Lung (tissue), 12 donors: Measurements from ENCODE around the gene SKAP2. TPM values are rescaled to one million over a fixed set of nuclear protein-coding genes. Genes with fewer than 3 reads are reported as not detected.

Source experiments
- ATAC-seq: fragments of 200-7000 bp; cut with Tn5 transposase; one replicate; pipeline ENCODE4 v1.9.1; 2020; ENCODE audit warnings: moderate number of reproducible peaks; ENCODE audit not compliant: insufficient read depth, low FRiP score
- DNase-seq, 3 donors: peaks; one replicate each; pipeline ENCODE4 v3.0.0-alpha.2; 2013 to 2017
- H3K27ac ChIP-seq, 2 donors: one replicate each; pipeline ENCODE4 v1.5.1; 2013; ENCODE audit warnings: mild to moderate bottlenecking in 2 of 2, moderate library complexity in 2 of 2, control low read depth in 1 of 2, inconsistent platforms in 1 of 2, low read depth in 1 of 2, low read length in 1 of 2
- H3K27me3 ChIP-seq, 3 donors: one replicate each; pipeline ENCODE4 v1.5.1; 2013; ENCODE audit warnings: low read length in 2 of 3; ENCODE audit not compliant: control insufficient read depth in 3 of 3, insufficient read depth in 3 of 3
- H3K36me3 ChIP-seq, 4 donors: one replicate each; pipeline ENCODE4 v1.5.1; 2013; ENCODE audit warnings: low read length in 4 of 4, mild to moderate bottlenecking in 1 of 4, moderate library complexity in 1 of 4; ENCODE audit not compliant: control insufficient read depth in 4 of 4, insufficient read depth in 4 of 4
- H3K4me1 ChIP-seq, 5 donors: one replicate each; pipeline ENCODE4 v1.5.1; 2013; ENCODE audit warnings: low read length in 5 of 5, mild to moderate bottlenecking in 2 of 5, moderate library complexity in 1 of 5; ENCODE audit not compliant: control insufficient read depth in 5 of 5, insufficient read depth in 5 of 5
- H3K4me3 ChIP-seq: one replicate; pipeline ENCODE4 v1.5.1; 2013; ENCODE audit warnings: mild to moderate bottlenecking, control low read depth, moderate library complexity
- H3K9ac ChIP-seq, 2 donors: one replicate each; pipeline ENCODE4 v1.5.1; 2013; ENCODE audit warnings: low read length in 2 of 2, control low read depth in 1 of 2; ENCODE audit not compliant: insufficient read depth in 1 of 2
- H3K9me3 ChIP-seq, 4 donors: one replicate each; pipeline ENCODE4 v1.5.1; 2013; ENCODE audit warnings: low read length in 3 of 4, mild to moderate bottlenecking in 1 of 4, moderate library complexity in 1 of 4; ENCODE audit not compliant: control insufficient read depth in 4 of 4, insufficient read depth in 3 of 4
- CTCF ChIP-seq: IDR thresholded peaks from 2 replicates; pipeline ENCODE4 v1.5.1; 2012; ENCODE audit warnings: mild to moderate bottlenecking; ENCODE audit errors: control extremely low read depth, extremely low read depth
- WGBS, 2 donors: extraction: QIAGEN DNeasy Blood & Tissue Kit; methylation state at CpG; one replicate each; pipeline ENCODE4 v1.1.7; 2013; 5-methylcytosine and 5-hydroxymethylcytosine counted together
- polyA plus RNA-seq, 2 donors: library from polyadenylated mRNA; stranded (reverse); fragments of 200-250 nt; gene quantifications; one replicate each; pipeline ENCODE4 v1.2.1, GENCODE V29; 2013
- total RNA-seq, 2 donors: library from RNA; depleted of rRNA in 1 of 2; stranded (reverse); fragments of >200 nt in 1 of 2; gene quantifications; one replicate each; pipeline ENCODE4 v1.2.1, GENCODE V29; 2014 to 2021
- donor health status: control.
- donor health status: control.
- donor health status: Bipolar disorder and iron deficiency.
- donor health status: healthy.
- donor health status: DM: yes; HTN: yes; CAD: no.

The SKAP2 gene
- total and polyA plus RNA-seq, 4 donors = 9.2 to 40.1 (median 35.8) TPM

GRCh38 chr7:26680587-26680986 is 183.8 kb downstream of the SKAP2 start:
- TF ChIP-seq CTCF = no peak
- Histone ChIP-seq H3K9me3 (no peaks in the 10 kb centered on the region), H3K36me3 (peaks cover 0 to 1% (median 0%) of the 10 kb centered on the region in 4 donors), H3K27ac (no peak overlapping the region), H3K4me3 (no peak overlapping the region), H3K9ac (no peak overlapping the region), H3K27me3 (peaks cover 0 to 10% (median 0%) of the 10 kb centered on the region in 3 donors), H3K4me1 (peaks cover 0 to 39% (median 2%) of the 10 kb centered on the region in 5 donors)
- no peak for ATAC-seq
- WGBS, 2 donors = 90 to 95% methylated on average over 1 of the region's 1 CpG
- DNase-seq = peak in 1 of 3 donors; percentile 46

GRCh38 chr7:26675143-26675887 is 189.1 kb downstream of the SKAP2 start:
- 88% methylated on average over 4 of the region's 4 CpGs for WGBS, 2 donors
- DNase-seq (no peak), ATAC-seq (no peak)
- TF ChIP-seq CTCF = no peak
- Histone ChIP-seq H3K4me1 (peaks cover 0 to 6% (median 0%) of the 10 kb centered on the region in 5 donors), H3K9ac (no peak overlapping the region), H3K27ac (no peak overlapping the region), H3K36me3 (peaks cover 0 to 2% (median 0%) of the 10 kb centered on the region in 4 donors), H3K27me3 (peaks cover 0 to 8% (median 0%) of the 10 kb centered on the region in 3 donors), H3K9me3 (no peaks in the 10 kb centered on the region), H3K4me3 (no peak overlapping the region)

- ATAC-seq (no peak), DNase-seq (no peak)
- H3K9me3 ChIP-seq = no peaks in the 10 kb centered on the region
- WGBS, 2 donors = 68 to 84% methylated on average over 4 of the region's 4 CpGs
- peaks cover 0 to 8% (median 0%) of the 10 kb centered on the region in 3 donors for H3K27me3 ChIP-seq
- no peak overlapping the region for H3K4me3 ChIP-seq
- H3K4me1 ChIP-seq = peaks cover 0 to 6% (median 0%) of the 10 kb centered on the region in 5 donors
- no peak for TF ChIP-seq CTCF
- no peak overlapping the region for H3K27ac ChIP-seq
- H3K36me3 ChIP-seq = peaks cover 0 to 2% (median 0%) of the 10 kb centered on the region in 4 donors
- H3K9ac ChIP-seq = no peak overlapping the region
Measured at GRCh38 chr7:26673858-26674257, 190.5 kb downstream of the SKAP2 start.
